Stimulated activated CD4-positive, alpha-beta T cell treated with anti-CD3 and anti-CD28 coated beads, TNF-alpha, amount 100 ng/mL, for 1 hour (primary cell): ENCODE data around the gene CPT1C.

Source experiments
- DNase-seq, 3 donors: peaks; one replicate each; pipeline ENCODE4 v3.0.0-alpha.2; 2020; ENCODE audit warnings: low read depth in 3 of 3, low spot score in 1 of 3

CPT1C gene

DNA sequence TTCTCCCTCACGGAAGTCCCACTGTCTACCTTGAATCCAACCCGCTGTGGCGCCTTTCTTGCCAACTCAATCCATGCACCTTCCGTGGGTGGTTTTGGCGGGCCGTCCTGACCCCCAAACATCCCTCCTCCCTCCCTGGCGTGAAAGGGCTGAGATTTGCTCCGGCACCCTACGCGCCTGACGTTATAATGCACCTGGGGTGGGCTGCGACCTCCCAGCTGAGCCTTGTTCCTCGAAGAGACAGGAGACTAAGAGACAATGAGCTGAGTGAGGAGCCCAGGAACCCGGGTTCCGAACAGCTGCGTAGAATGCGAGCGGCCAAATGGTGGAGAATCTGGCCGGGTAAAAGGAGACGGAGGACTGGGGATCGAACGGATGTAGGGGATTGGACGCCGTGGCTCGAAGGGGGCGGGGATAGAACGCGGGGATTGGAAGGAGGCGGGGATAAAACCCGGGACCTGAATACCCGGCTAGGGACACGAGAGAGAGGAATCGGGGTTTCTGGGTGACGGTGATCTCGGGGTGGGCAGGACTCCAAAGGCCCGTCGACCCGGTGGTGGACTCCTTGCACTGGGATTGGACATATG lies at the start of gene CPT1C:
CPT1C (plus strand) TSS at position 461 of the 587 bp plus-strand sequence. CDS start 1,137 bp downstream, outside the sequence.
- no peak for DNase-seq

DNA sequence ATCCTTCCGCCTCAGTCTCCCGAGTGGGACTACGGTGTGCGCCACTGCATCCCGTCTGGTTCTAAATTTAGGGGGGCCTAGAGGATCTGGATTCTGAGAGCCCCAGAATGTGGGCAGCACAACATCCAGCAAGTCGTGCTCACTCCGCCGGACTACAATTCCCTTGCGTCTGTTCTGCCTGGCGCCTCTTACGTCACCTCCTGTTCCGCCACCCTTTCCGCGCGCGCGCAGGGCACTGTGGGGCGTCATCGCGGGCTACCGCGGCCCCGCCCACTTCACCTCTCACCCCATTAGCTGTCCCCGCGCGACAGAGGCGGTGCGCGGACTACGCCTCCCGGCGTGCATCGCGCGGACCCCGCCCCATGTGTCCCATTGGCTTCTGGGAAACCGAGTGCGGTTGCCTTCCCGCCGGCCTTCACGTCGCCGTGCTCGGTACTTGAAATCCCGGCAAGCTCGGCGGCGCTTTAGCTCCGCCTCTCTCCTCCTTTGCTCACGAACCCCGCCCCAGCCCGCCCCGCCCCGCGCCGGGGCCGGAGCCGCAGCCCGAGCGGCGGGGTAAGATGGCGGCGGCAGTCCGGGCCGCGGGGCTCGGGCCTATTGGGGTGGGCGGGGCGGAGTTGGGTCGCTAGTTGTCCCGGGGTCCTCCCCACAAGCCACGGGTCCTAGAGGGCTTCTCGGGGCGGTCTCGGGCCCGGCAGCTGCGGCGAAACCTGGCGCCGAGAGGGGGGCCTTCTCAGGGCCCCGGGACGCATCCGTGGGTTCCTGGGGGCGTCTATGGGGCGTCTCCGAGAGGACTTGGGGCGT lies 49.0 kb upstream of the CPT1C start, which contains the start of gene SCAF1:
SCAF1 (plus strand) TSS at position 522 of the 804 bp plus-strand sequence. CDS start 2,818 bp downstream, outside the sequence.
- peak; percentile 96 to 99 (median 99) for DNase-seq

DNA sequence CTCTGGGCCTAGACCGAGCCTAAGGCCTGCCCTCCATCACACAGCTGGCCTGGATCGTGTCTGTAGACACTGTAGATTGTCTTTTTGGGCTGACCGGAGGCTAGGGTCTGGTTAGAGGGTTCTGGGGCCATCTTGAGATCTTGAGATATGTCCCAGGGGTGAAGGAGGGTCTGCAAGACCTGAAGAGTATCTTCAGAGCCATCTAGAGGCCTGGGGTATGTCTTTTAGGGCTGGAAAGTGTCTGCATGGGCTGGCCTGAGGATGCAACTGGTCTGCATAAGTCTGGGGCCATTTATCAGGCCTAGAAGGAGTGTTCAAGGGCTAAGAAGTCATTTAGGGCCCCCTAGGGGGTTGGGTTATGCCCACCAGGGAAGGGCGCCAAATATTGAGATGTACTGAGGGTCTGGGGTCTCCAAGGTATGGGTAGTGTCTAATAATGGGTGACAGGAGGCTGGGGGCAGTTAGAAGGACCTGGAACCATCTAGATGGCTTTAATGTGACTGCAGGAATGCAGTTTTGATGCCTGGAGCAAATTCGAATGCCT lies 48.4 kb upstream of the CPT1C start:
- no peak for DNase-seq

DNA sequence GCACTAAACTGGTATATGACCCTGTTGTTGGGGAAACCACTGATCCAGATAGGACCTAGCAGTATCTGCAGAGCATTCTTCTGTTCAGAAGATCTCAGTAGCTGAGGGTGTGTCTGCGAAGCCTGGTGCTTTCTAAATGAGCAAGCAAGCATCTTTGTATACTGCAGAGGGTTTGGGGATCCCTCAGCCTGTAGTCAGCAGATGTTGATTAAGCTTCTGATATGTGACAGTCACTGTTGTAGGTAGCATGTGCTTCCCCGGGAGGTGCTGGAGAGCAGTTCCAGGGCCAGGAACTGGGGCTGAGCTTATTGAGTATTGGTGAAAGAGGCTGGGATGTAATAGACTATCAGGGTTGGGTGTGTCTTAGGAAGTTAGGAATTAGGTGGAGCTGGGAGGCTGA lies 47.5 kb upstream of the CPT1C start:
- DNase-seq: no peak

DNA sequence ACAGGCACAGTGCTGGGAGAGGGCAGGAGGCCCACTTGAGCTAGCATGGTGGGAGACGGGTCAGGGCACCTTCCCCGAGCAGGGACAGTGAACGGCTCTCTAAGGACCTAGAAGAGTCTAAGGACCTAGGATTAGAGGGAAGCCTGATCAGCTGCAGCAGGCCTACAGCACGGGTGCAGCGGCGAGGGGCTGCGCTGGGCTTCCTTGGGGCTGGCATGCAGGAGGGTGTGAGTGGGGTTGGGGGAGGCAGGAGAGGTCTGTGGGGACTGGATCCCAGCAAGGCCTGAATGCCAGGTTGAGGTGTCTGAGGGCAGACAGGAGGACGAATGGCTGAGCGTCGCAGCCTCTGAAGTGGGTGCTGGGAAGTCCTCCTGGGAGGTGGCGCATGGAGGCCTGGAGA lies 45.3 kb upstream of the CPT1C start:
- no peak for DNase-seq

DNA sequence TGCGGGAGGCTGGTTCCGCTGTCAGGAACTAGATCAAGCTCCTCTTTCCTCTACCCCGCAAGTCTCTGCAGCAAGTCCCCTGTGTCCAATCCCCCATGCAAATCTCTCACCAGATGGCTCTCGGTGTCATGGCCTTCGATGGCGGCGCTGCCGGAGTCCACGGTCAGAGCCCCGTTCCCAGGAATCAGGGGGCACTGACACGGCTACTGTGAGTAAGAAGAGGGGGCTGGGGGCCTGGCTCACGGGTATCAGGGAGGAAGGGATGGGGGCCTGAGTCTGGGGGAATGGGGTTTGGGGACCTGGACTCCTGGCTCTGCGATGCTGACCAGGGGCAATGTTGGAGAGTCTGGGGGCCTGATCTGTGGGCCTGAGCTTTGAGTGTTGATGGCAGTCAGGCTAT lies 44.9 kb upstream of the CPT1C start:
- DNase-seq: no peak

DNA sequence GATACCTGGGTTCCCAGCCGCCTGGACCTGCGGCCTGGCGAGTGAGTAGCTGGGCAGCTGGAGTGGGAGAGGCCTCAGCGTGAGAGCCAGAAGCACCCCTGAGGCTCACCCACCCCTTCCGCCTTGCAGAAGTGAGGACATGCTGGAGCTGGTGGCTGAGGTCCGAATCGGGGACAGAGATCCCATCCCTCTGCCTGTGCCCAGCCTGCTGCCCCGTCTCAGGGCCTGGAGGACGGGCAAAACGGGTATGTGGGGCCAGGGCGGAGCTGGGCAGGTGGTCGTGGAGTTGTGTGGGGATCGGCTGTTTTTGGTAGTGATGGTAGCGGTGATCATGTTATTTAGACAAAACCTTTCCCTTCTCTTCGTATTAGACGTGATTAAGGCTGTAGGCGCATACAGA lies 44.3 kb upstream of the CPT1C start:
- DNase-seq: no peak

DNA sequence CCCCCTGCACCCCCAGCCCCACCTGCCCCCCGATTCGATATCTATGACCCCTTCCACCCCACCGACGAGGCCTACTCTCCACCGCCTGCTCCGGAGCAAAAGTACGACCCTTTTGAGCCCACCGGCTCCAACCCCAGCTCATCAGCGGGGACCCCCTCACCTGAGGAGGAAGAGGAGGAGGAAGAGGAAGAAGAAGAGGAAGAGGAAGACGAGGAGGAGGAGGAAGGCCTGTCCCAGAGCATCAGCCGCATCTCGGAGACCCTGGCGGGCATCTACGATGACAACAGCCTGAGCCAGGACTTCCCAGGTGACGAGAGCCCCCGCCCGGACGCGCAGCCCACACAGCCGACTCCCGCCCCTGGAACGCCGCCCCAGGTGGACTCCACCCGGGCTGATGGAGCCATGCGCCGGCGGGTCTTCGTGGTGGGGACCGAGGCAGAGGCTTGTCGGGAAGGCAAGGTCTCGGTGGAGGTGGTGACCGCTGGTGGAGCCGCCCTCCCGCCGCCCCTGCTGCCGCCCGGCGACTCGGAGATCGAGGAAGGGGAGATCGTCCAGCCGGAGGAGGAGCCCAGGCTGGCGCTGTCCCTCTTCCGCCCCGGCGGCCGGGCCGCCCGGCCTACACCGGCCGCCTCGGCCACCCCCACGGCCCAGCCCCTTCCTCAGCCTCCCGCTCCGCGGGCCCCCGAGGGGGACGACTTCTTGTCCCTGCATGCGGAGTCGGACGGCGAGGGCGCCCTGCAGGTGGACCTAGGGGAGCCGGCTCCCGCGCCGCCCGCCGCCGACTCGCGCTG lies 39.7 kb upstream of the CPT1C start:
- no peak for DNase-seq

DNA sequence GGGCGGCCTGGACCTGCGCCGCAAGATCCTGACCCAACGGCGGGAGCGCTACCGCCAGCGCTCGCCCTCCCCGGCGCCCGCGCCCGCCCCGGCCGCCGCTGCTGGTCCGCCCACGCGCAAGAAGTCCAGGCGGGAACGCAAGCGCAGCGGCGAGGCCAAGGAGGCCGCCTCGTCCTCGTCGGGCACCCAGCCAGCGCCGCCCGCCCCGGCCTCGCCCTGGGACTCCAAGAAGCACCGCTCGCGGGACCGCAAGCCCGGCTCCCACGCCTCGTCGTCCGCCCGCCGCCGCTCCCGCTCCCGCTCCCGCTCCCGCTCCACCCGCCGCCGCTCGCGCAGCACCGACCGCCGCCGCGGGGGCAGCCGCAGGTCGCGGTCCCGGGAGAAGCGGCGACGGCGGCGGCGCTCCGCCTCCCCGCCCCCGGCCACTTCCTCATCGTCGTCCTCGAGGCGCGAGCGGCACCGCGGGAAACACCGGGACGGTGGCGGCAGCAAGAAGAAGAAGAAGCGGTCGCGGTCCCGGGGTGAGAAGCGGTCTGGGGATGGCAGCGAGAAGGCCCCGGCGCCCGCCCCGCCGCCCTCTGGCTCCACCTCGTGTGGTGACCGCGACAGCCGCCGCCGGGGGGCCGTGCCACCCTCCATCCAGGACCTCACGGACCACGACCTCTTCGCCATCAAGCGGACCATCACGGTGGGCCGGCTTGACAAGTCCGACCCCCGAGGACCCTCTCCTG lies 38.9 kb upstream of the CPT1C start:
- no peak for DNase-seq

DNA sequence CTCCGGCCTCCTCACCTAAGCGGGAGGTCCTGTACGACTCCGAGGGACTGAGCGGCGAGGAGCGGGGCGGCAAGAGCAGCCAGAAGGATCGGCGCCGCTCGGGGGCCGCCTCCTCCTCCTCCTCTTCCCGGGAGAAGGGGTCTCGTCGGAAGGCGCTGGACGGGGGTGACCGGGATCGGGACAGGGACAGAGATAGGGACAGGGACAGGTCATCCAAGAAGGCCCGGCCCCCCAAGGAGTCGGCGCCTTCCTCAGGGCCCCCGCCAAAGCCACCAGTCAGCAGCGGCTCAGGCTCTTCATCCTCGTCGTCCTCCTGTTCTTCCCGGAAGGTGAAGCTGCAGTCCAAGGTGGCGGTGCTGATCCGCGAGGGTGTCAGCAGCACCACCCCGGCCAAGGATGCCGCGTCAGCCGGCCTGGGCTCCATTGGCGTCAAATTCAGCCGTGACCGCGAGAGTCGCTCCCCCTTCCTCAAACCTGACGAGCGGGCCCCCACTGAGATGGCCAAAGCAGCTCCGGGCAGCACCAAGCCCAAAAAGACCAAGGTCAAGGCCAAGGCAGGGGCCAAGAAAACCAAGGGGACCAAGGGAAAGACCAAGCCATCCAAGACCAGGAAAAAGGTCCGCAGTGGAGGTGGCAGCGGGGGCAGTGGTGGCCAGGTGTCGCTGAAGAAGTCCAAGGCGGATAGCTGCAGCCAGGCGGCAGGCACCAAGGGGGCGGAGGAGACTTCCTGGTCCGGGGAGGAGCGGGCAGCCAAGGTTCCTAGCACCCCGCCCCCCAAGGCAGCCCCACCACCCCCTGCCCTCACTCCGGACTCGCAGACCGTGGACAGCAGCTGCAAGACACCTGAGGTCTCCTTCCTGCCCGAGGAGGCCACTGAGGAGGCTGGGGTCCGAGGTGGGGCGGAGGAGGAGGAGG lies 38.1 kb upstream of the CPT1C start:
- no peak for DNase-seq

DNA sequence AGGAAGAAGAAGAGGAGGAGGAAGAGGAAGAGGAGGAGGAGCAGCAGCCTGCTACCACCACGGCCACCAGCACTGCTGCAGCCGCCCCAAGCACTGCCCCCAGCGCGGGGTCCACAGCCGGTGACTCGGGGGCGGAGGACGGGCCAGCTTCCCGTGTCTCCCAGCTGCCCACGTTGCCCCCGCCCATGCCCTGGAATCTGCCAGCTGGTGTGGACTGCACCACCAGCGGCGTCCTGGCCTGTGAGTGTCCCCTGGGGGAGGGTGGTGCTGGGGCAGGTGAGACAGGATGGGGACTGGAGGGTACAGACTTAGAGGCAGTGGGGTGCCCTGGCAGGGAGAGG lies 37.5 kb upstream of the CPT1C start:
- no peak for DNase-seq

DNA sequence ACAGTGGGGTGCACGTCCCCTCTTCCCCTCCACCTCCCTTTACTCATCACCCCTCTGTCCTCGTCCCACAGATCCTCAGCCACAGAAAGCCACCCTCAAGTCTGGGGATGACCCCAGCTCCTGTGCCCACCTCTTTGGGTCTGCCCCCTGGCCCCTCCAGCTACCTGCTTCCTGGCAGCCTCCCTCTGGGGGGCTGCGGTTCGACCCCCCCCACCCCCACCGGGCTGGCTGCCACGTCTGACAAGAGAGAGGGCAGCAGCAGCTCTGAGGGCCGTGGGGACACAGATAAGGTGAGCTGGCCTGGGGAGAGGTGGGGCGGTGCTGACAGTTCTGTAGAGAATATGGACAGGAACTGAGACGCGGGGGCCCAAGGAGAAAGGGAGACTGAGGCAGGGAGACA lies 36.3 kb upstream of the CPT1C start:
- no peak for DNase-seq

DNA sequence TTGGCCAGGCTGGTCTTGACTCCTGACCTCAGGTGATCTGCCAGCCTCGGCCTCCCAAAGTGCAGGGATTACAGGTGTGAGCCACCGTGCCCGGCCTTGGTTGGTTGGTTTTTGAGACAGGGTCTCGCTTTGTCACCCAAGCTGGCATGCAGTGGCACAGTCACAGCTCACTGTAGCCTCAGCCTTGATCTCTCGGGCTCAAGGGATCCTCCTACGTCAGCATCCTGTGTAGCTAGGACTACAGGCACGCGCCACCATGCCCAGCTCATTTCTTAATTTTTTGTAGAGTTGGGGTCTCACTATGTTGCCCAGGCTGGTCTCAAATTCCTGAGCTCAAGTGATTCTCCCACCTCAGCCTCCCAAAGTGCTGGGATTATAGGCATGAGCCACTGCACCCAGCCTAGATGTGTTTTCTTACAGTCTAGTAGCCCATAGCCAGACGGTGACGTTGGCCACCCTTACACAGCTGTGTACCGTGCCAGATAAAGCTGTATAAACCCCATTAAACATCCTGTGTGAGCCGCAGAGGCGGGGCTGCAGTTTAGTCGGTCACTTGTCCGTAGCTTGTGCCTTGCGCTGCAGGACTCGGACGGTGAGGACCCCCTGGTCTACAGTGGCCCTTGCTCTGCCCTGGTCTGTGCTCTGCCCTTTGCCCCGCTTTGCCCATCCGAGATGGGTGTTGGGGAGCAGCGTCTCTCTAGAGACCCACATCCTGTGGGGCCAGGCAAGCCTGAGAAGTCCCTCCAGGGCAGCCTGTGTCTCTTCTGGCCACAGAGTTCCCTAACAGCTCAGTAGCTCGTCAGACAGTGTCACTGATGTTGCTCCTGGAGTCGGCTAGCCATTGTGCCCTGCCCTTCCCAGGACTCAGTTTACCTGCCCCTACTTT lies 35.1 kb upstream of the CPT1C start:
- no peak for DNase-seq

DNA sequence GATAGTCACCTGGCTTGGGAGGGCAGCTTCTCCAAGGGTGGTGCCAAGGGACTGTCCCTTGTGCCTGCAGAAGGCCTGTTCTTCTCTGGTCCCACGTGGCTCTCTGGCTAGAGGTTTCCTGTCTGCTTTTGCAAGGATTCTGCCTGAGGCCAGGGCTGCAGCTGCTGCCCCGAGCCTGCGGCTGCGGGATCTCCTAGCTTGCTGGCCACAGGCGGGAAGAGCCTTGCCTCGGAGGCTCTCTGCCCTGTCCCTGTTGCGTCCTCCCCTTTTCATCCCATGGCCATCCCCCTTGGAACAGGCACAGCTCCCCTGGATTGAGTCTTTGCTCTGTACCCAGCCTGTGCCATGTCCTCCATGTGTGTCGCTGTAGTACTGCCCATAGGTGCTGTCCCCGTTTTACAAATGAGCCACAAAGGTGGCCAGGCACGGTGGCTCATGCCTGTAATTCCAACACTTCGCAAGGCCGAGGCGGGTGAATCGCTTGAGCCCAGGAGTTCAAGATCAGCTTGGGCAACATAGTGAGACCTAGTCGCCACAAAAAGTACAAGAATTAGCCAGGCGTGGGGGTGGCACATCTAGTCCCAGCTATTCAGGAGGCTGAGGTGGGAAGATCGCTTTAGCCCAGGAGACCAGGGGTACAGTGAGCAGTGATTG lies 34.3 kb upstream of the CPT1C start:
- no peak for DNase-seq

DNA sequence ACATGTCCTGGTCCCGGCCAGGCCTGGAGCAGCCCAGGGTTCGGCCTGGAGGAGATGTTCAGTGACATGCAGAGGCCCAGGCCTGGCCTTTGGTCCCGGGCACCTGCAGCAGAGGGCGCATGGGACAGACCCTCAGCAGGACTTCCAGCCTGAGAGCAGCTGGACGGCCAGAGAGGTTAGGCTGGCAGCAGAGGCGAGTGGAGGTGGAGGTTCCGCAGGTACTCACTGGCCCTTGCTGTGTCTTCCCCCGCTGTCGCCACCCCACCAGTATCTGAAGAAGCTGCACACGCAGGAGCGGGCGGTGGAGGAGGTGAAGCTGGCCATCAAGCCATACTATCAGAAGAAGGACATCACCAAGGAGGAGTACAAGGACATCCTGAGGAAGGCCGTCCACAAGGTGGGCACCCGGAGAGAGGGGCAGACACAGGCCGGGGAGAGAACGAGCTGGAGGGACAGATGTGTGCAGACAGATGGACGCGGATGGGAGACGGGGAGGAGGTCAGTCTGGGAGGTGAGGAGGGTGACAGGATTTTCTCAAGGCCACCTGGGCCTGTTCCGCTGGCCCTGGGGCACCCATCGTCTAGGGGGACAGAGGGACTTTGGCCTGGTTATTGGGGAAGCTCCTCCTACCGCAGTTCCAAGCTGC lies 33.3 kb upstream of the CPT1C start:
- DNase-seq: no peak

DNA sequence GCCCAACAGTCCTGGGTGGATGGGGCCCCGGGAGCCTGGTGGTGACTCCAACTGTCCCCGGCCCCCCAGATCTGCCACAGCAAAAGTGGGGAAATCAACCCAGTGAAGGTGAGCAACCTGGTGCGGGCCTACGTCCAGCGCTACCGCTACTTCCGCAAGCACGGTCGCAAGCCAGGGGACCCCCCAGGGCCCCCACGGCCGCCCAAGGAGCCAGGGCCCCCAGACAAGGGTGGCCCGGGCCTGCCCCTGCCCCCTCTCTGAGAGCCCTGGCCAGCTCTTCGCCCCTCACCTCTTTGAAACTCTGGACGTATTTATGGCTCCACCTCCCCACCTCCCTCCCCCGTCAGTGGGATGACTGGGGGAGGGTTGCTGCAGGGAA lies 32.8 kb upstream of the CPT1C start:
- no peak for DNase-seq

DNA sequence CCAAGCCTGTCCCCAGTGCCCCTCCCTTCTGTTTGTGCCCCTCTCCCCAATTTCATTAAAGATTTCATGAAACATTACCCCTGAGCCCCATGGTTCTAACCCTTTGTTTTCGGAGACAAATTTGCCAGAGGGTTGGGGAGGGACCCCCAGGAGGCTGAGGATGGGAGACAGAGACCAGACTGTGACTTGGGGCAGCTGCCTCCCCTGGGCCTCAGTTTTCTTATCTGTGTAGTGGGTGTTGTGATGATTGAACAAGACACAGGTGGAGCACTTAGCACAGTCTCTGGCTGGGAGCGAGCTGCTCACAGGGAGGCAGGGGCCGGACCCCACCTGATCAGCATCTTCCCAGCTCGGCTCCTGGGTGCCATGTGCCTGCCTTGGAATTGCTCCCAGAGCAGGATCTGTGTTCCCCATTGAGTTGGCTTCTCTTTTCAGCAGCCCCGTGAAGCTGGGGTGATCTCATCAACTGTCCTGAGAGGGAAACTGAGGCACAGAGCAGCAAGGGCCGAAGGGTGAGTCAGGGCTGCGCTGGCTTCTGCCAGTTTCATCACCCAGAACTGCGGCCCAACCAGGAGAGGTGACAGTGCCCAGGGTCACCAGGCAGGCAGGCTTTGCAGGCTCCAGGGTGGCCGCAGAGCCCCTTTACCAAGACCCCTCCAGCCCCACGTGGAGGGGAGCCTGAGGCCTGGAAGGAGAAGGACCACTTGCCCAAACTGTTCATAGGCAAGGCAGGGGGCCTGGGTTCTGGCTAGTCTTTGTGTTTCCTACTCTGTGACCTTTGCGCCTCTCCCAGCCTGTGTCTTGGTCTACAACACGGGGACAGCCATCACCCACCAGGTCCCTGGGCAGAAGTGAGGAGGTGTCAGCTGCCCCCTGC lies 32.1 kb upstream of the CPT1C start:
- no peak for DNase-seq
